Hepatocyte (in vitro differentiated cells): Measurements from ENCODE around the gene RASSF4. TPM values are rescaled to one million over a fixed set of nuclear protein-coding genes. Genes with fewer than 3 reads are reported as not detected.

Experiments used
- DNase-seq: peaks from one replicate; pipeline ENCODE4 v3.0.0-alpha.2; 2016; ENCODE audit warnings: low spot score
- H2AFZ ChIP-seq: fragments of 200-600 bp; sonication (generic); 2 replicates; pipeline ENCODE4 v1.6.0; 2016; ENCODE audit warnings: antibody characterized with exemption, mild to moderate bottlenecking
- H3K27ac ChIP-seq: fragments of 200-600 bp; sonication (generic); 2 replicates; pipeline ENCODE4 v1.5.1; 2016; ENCODE audit warnings: mild to moderate bottlenecking
- H3K27me3 ChIP-seq: fragments of 200-600 bp; sonication (generic); 2 replicates; pipeline ENCODE4 v1.6.1; 2016
- H3K36me3 ChIP-seq: fragments of 200-600 bp; sonication (generic); replicated peaks from 2 replicates; pipeline ENCODE4 v1.5.1; 2016; ENCODE audit warnings: low read depth; ENCODE audit not compliant: insufficient read depth
- H3K4me1 ChIP-seq: fragments of 200-600 bp; sonication (generic); 2 replicates; pipeline ENCODE4 v1.5.1; 2016; ENCODE audit warnings: mild to moderate bottlenecking, moderate library complexity; ENCODE audit not compliant: insufficient read depth
- H3K4me2 ChIP-seq: fragments of 200-600 bp; sonication (generic); 2 replicates; pipeline ENCODE4 v1.6.0; 2016
- H3K4me3 ChIP-seq: fragments of 200-600 bp; sonication (generic); 2 replicates; pipeline ENCODE4 v1.5.1; 2016; ENCODE audit warnings: mild to moderate bottlenecking
- H3K79me2 ChIP-seq: fragments of 200-600 bp; sonication (generic); 2 replicates; pipeline ENCODE4 v1.6.0; 2017; ENCODE audit warnings: mild to moderate bottlenecking
- H3K9me2 ChIP-seq: fragments of 200-600 bp; sonication (generic); replicated peaks from 2 replicates; pipeline ENCODE4 v1.6.0; 2017; ENCODE audit warnings: mild to moderate bottlenecking; ENCODE audit not compliant: insufficient read depth
- H3K9me3 ChIP-seq: fragments of 200-600 bp; sonication (generic); 2 replicates; pipeline ENCODE4 v1.5.1; 2016; ENCODE audit warnings: low read depth, mild to moderate bottlenecking
- H4K20me1 ChIP-seq: fragments of 200-600 bp; sonication (generic); 2 replicates; pipeline ENCODE4 v1.6.0; 2016; ENCODE audit warnings: mild to moderate bottlenecking; ENCODE audit not compliant: insufficient read depth, poor library complexity, severe bottlenecking
- CTCF ChIP-seq: fragments of 200-600 bp; sonication (generic); IDR thresholded peaks from 2 replicates; pipeline ENCODE4 v1.5.1; 2016; ENCODE audit warnings: antibody characterized with exemption, mild to moderate bottlenecking; ENCODE audit not compliant: poor library complexity
- EZH2 ChIP-seq: fragments of 200-600 bp; sonication (generic); IDR thresholded peaks from 2 replicates; pipeline ENCODE4 v1.6.1; 2016; ENCODE audit warnings: antibody characterized with exemption, mild to moderate bottlenecking, borderline replicate concordance
- EZH2phosphoT487 ChIP-seq: fragments of 200-600 bp; sonication (generic); IDR thresholded peaks from one replicate; pipeline ENCODE4 v1.6.1; 2018; ENCODE audit warnings: antibody characterized with exemption, mild to moderate bottlenecking, low read depth, moderate library complexity; ENCODE audit not compliant: unreplicated experiment, severe bottlenecking
- WGBS: methylation state at CpG from one replicate; pipeline ENCODE4 v1.1.6; 2016; ENCODE audit warnings: low lambda C conversion rate; ENCODE audit errors: missing lambda C conversion rate; 5-methylcytosine and 5-hydroxymethylcytosine counted together
- polyA plus RNA-seq: library from polyadenylated mRNA; unstranded; fragments of >200 nt; fragmentation: Nextera tagmentation; extraction: Ambion mirVana; gene quantifications from 2 replicates; pipeline ENCODE4 v1.2.1, GENCODE V29; 2016
- total RNA-seq: library from RNA; depleted of rRNA; stranded (reverse); fragments of >200 nt; gene quantifications from 2 replicates; pipeline ENCODE4 v1.2.3, GENCODE V29; 2014

RASSF4 gene
- total and polyA plus RNA-seq, 2 experiments from 2014 or later, result 19.2 to 20.1 TPM

DNA sequence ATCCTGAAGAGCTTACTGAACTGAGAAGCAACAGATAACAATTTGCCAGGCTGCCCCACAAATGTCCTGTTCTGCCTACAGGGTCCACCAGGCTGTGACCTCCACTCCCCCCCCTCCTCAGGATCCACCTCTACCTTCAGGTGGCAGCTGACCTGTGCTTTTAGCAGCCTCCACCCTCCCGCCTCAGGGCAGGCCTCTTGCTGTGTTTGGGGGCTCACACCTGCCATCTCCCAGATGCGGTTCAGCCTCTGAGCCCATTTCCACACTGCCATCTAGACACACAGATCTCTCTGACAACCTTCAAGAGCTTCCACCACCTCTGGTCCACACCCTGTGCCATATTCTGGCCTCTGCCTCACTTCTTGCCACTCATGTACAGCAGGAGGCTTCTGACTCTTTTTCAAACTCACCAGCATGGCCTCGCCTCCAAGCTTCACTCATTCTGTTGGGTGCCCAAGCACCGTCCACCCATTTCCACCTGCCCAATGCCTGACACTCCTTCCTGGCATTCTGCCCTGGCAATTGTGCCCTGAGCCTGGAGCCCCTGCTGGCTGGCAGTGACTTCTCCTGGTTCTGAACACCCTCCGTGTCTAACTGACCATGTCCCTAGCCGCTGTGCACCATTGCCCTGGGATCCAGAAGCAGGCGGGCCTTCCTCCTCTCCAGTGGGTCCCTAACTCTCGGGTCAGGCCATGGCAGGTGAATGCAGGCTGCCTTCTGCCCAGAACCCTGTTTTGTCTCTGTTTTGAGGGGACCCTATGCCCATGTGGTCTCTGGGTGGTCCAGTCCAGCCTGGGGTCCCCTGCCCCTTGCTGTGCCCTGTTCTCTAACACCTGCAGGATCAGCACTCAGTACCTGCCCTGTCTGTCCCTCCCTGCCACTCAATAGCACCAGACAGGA, 30.0 kb upstream of the RASSF4 start:
- no peaks in the 10 kb centered on the region for H3K4me1 ChIP-seq
- H3K4me2 ChIP-seq, result no peak overlapping the region
- no peak overlapping the region for H3K4me3 ChIP-seq
- H4K20me1 ChIP-seq, result no peaks in the 10 kb centered on the region
- H3K27me3 ChIP-seq, result no peaks in the 10 kb centered on the region
- H3K79me2 ChIP-seq, result no peaks in the 10 kb centered on the region
- no peaks in the 10 kb centered on the region for H3K9me3 ChIP-seq
- WGBS, result 79% methylated on average over 8 of the region's 8 CpGs
- no peak overlapping the region for H3K27ac ChIP-seq
- H3K36me3 ChIP-seq, result no peaks in the 10 kb centered on the region
- no peak overlapping the region for H2AFZ ChIP-seq
- DNase-seq, result no peak
- no peaks in the 10 kb centered on the region for H3K9me2 ChIP-seq
- no peak for TF ChIP-seq EZH2phosphoT487

- Histone ChIP-seq H3K4me1 (no peaks in the 10 kb centered on the region), H3K4me3 (no peak overlapping the region), H2AFZ (no peak overlapping the region), H3K27me3 (no peaks in the 10 kb centered on the region), H4K20me1 (no peaks in the 10 kb centered on the region), H3K36me3 (no peaks in the 10 kb centered on the region), H3K4me2 (no peak overlapping the region), H3K79me2 (no peaks in the 10 kb centered on the region), H3K9me2 (no peaks in the 10 kb centered on the region), H3K27ac (no peak overlapping the region), H3K9me3 (no peaks in the 10 kb centered on the region)
- 83% methylated on average over 4 of the region's 4 CpGs for WGBS
- DNase-seq, result no peak
- TF ChIP-seq EZH2phosphoT487 (no peak), EZH2 (no peak), CTCF (no peak)
These were observed 28.5 kb upstream of the RASSF4 start for GRCh38 chr10:44930904-44931620.

DNA sequence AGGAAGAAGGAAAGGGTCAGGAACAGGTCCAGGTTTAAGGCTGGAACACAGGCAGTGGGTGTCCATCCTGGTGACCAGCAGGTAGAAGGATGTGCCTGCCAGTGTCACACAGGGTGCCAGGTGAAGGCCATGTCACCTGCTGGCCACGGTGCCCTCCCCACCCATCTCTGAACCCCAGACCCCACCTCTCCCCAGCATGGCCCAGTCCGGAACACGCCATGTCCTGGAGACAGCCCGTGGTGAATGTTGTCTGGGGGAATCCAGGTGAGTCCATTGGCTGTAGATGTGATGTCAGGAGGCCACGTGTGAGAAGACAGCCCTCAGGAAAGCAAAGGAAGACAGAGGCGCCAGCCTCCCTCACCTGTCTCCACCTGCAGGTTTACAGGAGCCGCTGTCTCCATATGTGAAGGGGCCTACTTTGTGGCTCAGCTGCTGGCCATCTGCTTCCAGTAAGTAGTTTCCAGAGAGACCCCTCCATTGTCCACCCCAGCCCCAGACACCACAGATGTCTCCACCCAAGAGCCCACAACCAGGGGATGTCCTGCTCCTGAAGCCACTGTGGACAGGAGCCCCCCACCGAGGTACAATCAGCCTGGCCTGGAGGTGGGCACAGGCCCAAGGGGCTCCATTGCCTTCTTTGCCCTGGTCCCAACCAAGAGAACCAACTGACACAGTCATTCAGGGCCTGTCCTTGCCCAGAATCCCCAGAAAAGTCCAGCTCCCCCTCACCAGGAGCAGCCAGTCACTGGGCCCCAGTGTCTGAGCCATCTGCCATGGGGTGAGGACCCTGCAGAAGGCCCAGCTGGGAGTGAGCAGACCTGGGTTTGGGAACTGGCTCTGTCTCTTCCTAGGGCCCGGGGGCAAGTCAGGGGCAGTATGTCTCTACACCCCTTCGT, 27.7 kb upstream of the RASSF4 start:
- Histone ChIP-seq H4K20me1 (no peaks in the 10 kb centered on the region), H3K36me3 (no peaks in the 10 kb centered on the region), H3K27me3 (no peaks in the 10 kb centered on the region), H3K4me3 (no peak overlapping the region), H3K9me3 (no peaks in the 10 kb centered on the region), H3K9me2 (no peaks in the 10 kb centered on the region), H3K4me1 (no peaks in the 10 kb centered on the region), H3K27ac (no peak overlapping the region), H2AFZ (no peak overlapping the region), H3K4me2 (no peak overlapping the region), H3K79me2 (no peaks in the 10 kb centered on the region)
- no peak for TF ChIP-seq CTCF
- no peak for TF ChIP-seq EZH2phosphoT487
- TF ChIP-seq EZH2, result no peak
- WGBS, result 90% methylated on average over 10 of the region's 10 CpGs
- DNase-seq, result no peak
